Stomach (tissue), 4 donors: ENCODE data around the gene NR6A1.

ENCODE experiments used
- EP300 ChIP-seq: sonication (generic); formaldehyde crosslinking; IDR thresholded peaks from one replicate; pipeline ENCODE4 v1.6.1; 2017; ENCODE audit warnings: antibody characterized with exemption
- TF ChIP-seq, protein P1 (sequence below), 7 experiments: fragments of 450-650 bp in 4 of 7; fragments of 200-600 bp in 3 of 7; sonication (generic) in 3 of 7; IDR thresholded peaks; one replicate each; pipeline ENCODE4 v1.5.1; 2016 to 2019; ENCODE audit warnings: antibody characterized with exemption in 7 of 7, control low read depth in 2 of 7, mild to moderate bottlenecking in 1 of 7

DNA sequence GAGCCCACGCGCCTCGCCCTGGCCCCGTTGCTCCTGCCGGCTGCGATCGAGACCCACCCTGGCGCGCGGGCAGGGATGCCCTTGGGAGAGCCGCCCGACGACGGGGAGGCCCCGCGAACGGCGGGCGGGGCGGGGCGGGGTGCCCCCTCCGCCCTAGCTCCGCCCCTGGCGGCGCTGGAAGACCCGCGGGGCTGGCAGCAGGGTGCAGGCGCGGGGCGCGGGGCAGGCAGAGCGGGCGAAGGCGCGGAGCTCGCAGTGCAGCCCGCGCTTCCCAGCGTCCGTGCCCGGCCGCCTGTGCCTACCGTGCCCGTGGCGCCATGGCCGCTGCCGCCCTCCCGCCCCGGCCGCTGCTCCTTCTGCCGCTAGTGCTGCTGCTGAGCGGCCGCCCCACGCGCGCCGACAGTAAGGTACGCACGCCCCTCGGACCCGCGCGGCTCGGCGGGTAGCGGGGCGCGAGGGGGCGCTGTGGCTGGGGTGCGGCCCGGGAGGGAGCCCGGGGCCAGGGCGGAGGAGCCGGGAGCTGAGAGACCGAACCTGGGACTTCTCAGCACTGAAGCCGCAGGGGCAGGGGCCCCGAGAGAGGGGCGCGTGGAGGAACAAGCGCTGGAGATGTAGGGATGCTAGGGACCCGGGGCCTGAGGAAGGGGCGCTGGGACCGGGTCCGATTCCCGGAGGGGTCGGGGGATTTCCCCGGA lies 6.0 kb upstream of the NR6A1 start, which contains the start of gene OLFML2A:
- no peak for TF ChIP-seq EP300
- TF ChIP-seq, protein P1, sequence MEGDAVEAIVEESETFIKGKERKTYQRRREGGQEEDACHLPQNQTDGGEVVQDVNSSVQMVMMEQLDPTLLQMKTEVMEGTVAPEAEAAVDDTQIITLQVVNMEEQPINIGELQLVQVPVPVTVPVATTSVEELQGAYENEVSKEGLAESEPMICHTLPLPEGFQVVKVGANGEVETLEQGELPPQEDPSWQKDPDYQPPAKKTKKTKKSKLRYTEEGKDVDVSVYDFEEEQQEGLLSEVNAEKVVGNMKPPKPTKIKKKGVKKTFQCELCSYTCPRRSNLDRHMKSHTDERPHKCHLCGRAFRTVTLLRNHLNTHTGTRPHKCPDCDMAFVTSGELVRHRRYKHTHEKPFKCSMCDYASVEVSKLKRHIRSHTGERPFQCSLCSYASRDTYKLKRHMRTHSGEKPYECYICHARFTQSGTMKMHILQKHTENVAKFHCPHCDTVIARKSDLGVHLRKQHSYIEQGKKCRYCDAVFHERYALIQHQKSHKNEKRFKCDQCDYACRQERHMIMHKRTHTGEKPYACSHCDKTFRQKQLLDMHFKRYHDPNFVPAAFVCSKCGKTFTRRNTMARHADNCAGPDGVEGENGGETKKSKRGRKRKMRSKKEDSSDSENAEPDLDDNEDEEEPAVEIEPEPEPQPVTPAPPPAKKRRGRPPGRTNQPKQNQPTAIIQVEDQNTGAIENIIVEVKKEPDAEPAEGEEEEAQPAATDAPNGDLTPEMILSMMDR (IDR thresholded peaks at IDR 0.05), result peak in 2 of 7 experiments; percentile 6 to 29
